HCT116 (cell line): Measurements from ENCODE around the gene FREM3. TPM values are rescaled to one million over a fixed set of nuclear protein-coding genes. Genes with fewer than 3 reads are reported as not detected.
"Not testable (repeated sequence)": the region's sequence is repeated elsewhere in the genome, so short reads cannot be mapped to it uniquely, and the experiment has no call there.

ENCODE experiments used
- ATAC-seq: fragments of 200-7000 bp; cut with Tn5 transposase; 2 replicates; pipeline ENCODE4 v1.9.1; 2020; ENCODE audit warnings: mild to moderate bottlenecking, moderate library complexity
- BruUV-seq: library from RNA; stranded (reverse); fragments of 400-500 nt; replicated peaks from 2 replicates; lab custom pipeline; 2021; lab: Mats Ljungman, UMichigan
- CTCF ChIA-PET: fragments of 300-600 bp; sonication (Branson Sonifier 250); formaldehyde crosslinking; loops from one replicate; lab custom pipeline; 2021; ENCODE audit warnings: antibody characterized with exemption; lab: Charles Lee
- POLR2A ChIA-PET: fragments of 300-600, 350-600 bp; sonication (Branson Sonifier 250); formaldehyde crosslinking; loops from one replicate; lab custom pipeline; 2021; ENCODE audit warnings: antibody characterized with exemption; lab: Charles Lee
- RAD21 ChIA-PET, 2 experiments: fragments of 300-600 bp; sonication (Branson Sonifier 250); formaldehyde crosslinking; loops; one replicate each; lab custom pipeline; 2023; ENCODE audit warnings: low total read pairs in 2 of 2; ENCODE audit not compliant: uncharacterized antibody in 2 of 2, unreplicated experiment in 2 of 2, low non-redundant PET in 1 of 2; lab: Charles Lee
- DNase-seq: peaks from one replicate; pipeline ENCODE4 v3.0.0-alpha.2; 2010; ENCODE audit warnings: low read depth, low spot score
- H2AFZ ChIP-seq: fragments of 200-600 bp; shearing (Covaris generic), sonication (generic); 2 replicates; pipeline ENCODE4 v1.6.1; 2017; ENCODE audit warnings: low read depth, mixed run types, mixed read lengths, antibody characterized with exemption, low read length; ENCODE audit not compliant: poor library complexity, severe bottlenecking
- H3K27ac ChIP-seq: 2 replicates; pipeline ENCODE4 v1.5.1; 2012; ENCODE audit warnings: low read depth, low read length
- H3K27me3 ChIP-seq: fragments of 200-600 bp; sonication (generic); 2 replicates; pipeline ENCODE4 v1.6.1; 2016; ENCODE audit warnings: mixed run types, low read length, mixed read lengths; ENCODE audit not compliant: insufficient read depth
- H3K36me3 ChIP-seq, 2 experiments: fragments of 200-500 bp in 1 of 2; fragments of 200-600 bp in 1 of 2; sonication (Bioruptor generic) in 1 of 2; sonication (generic) in 1 of 2; 2 replicates each; pipeline versions ENCODE4 v1.5.1 to v1.6.1; 2014 to 2016; ENCODE audit warnings: low read length in 2 of 2, inconsistent platforms in 1 of 2, mixed read lengths in 1 of 2, mixed run types in 1 of 2; ENCODE audit not compliant: insufficient read depth in 2 of 2, control insufficient read depth in 1 of 2
- H3K4me1 ChIP-seq, 2 experiments: fragments of 200-600 bp in 1 of 2; sonication (generic) in 1 of 2; 2 replicates each; pipeline versions ENCODE4 v1.5.1 to v1.6.1; 2012 to 2017; ENCODE audit warnings: low read length in 2 of 2, inconsistent platforms in 1 of 2, mild to moderate bottlenecking in 1 of 2, mixed read lengths in 1 of 2, mixed run types in 1 of 2, moderate library complexity in 1 of 2; ENCODE audit not compliant: insufficient read depth in 2 of 2, control insufficient read depth in 1 of 2
- H3K4me2 ChIP-seq: fragments of 200-600 bp; sonication (generic); 2 replicates; pipeline ENCODE4 v1.6.1; 2017; ENCODE audit warnings: mixed run types, low read length, mixed read lengths
- H3K4me3 ChIP-seq, 2 experiments: fragments of 200-600 bp in 1 of 2; sonication (generic) in 1 of 2; replicated peaks in 1 of 2; 2 replicates each; pipeline ENCODE4 v1.5.1; 2011 to 2016; ENCODE audit warnings: low read length in 2 of 2, control low read depth in 1 of 2, low read depth in 1 of 2, mild to moderate bottlenecking in 1 of 2, mixed read lengths in 1 of 2, mixed run types in 1 of 2
- H3K79me2 ChIP-seq: fragments of 200-600 bp; sonication (generic); 2 replicates; pipeline ENCODE4 v1.6.1; 2017; ENCODE audit warnings: mild to moderate bottlenecking, mixed run types, low read length, moderate library complexity, mixed read lengths; ENCODE audit not compliant: insufficient read depth
- H3K9ac ChIP-seq: fragments of 200-600 bp; sonication (generic); 2 replicates; pipeline ENCODE4 v1.6.1; 2016; ENCODE audit warnings: low read length, mixed read lengths
- H3K9me2 ChIP-seq: fragments of 200-600 bp; sonication (generic), shearing (Covaris generic); 2 replicates; pipeline ENCODE4 v1.6.1; 2017; ENCODE audit warnings: mixed run types, mild to moderate bottlenecking, moderate library complexity; ENCODE audit not compliant: insufficient read depth
- H3K9me3 ChIP-seq, 2 experiments: fragments of 200-500 bp in 1 of 2; fragments of 200-600 bp in 1 of 2; sonication (Bioruptor generic) in 1 of 2; sonication (generic) in 1 of 2; 2 replicates each; pipeline ENCODE4 v1.6.1; 2014 to 2017; ENCODE audit warnings: low read length in 2 of 2, mixed read lengths in 2 of 2, inconsistent platforms in 1 of 2, low read depth in 1 of 2, mild to moderate bottlenecking in 1 of 2, mixed run types in 1 of 2, moderate library complexity in 1 of 2; ENCODE audit not compliant: control insufficient read depth in 1 of 2, insufficient read depth in 1 of 2
- H4K20me1 ChIP-seq: fragments of 200-600 bp; sonication (generic), shearing (Covaris generic); 2 replicates; pipeline ENCODE4 v1.6.1; 2017; ENCODE audit warnings: mixed run types, mild to moderate bottlenecking, moderate library complexity; ENCODE audit not compliant: insufficient read depth
- FOSL1 ChIP-seq: IDR thresholded peaks from 2 replicates; pipeline ENCODE4 v1.6.1; 2012; ENCODE audit warnings: low read depth
- SIN3A ChIP-seq: IDR thresholded peaks from 2 replicates; pipeline ENCODE4 v1.6.1; 2012; ENCODE audit warnings: low read depth
- SP1 ChIP-seq: IDR thresholded peaks from 2 replicates; pipeline ENCODE4 v1.6.1; 2012; ENCODE audit warnings: low read depth
- ZBTB33 ChIP-seq: IDR thresholded peaks from 2 replicates; pipeline ENCODE4 v1.6.1; 2011; ENCODE audit warnings: mild to moderate bottlenecking, low read length, moderate library complexity; ENCODE audit not compliant: insufficient replicate concordance; ENCODE audit errors: extremely low read depth
- ZNF274 ChIP-seq: fragments of 200-500 bp; sonication (Bioruptor generic); IDR thresholded peaks from 2 replicates; pipeline ENCODE4 v1.6.1; 2014; ENCODE audit warnings: mild to moderate bottlenecking, low read depth, low read length, inconsistent platforms
- intact Hi-C: fragments of 100-400 bp; cut with micrococcal nuclease; formaldehyde crosslinking; loops from 2 replicates; pipeline ENCODE4 v1.10.0; 2022
- total RNA-seq: library from RNA; stranded (reverse); gene quantifications from one replicate; pipeline ENCODE4 v1.2.1, GENCODE V29; 2021; ENCODE audit not compliant: unreplicated experiment

The FREM3 gene
- total RNA-seq, 1 experiment from 2014 or later: not detected

GRCh38 chr4:143721317-143721716, 20.8 kb upstream of the FREM3 start:
- no peaks in the 10 kb centered on the region for H3K9me3 ChIP-seq
- BruUV-seq: no TSS peak
- H4K20me1 ChIP-seq: no peaks in the 10 kb centered on the region
- H3K27ac ChIP-seq: no peak overlapping the region
- POLR2A ChIA-PET: no interaction called here
- CTCF ChIA-PET: no interaction called here
- H3K4me1 ChIP-seq: no peaks in the 10 kb centered on the region
- no peaks in the 10 kb centered on the region for H3K79me2 ChIP-seq
- no peak overlapping the region for H3K9ac ChIP-seq
- no peaks in the 10 kb centered on the region for H3K9me2 ChIP-seq
- no peak overlapping the region for H2AFZ ChIP-seq
- TF ChIP-seq FOSL1 (no peak), SP1 (no peak), ZBTB33 (no peak), SIN3A (no peak), ZNF274 (no peak)
- RAD21 ChIA-PET: no interaction called here
- intact Hi-C loops: no loop called here
- H3K36me3 ChIP-seq: no peaks in the 10 kb centered on the region
- H3K27me3 ChIP-seq: no peaks in the 10 kb centered on the region
- no peak overlapping the region for H3K4me3 ChIP-seq
- DNase-seq (no peak), ATAC-seq (no peak)
- H3K4me2 ChIP-seq: no peak overlapping the region

- intact Hi-C loops, H3K4me3 ChIP-seq, ATAC-seq, H2AFZ ChIP-seq, POLR2A ChIA-PET, H4K20me1 ChIP-seq, H3K79me2 ChIP-seq, BruUV-seq, H3K36me3 ChIP-seq, H3K9me3 ChIP-seq, RAD21 ChIA-PET, H3K4me1 ChIP-seq, DNase-seq, H3K4me2 ChIP-seq, H3K9ac ChIP-seq, H3K9me2 ChIP-seq, H3K27me3 ChIP-seq, H3K27ac ChIP-seq, CTCF ChIA-PET: not testable (repeated sequence)
Observed at GRCh38 chr4:143718748-143719147, 18.3 kb upstream of the FREM3 start.
